ENCODE results near the gene HRH1. TPM values are rescaled to one million over a fixed set of nuclear protein-coding genes. Genes with fewer than 3 reads are reported as not detected.

The HRH1 gene
- total RNA-seq, 1 experiment from 2014 or later = 7.0 TPM

DNA sequence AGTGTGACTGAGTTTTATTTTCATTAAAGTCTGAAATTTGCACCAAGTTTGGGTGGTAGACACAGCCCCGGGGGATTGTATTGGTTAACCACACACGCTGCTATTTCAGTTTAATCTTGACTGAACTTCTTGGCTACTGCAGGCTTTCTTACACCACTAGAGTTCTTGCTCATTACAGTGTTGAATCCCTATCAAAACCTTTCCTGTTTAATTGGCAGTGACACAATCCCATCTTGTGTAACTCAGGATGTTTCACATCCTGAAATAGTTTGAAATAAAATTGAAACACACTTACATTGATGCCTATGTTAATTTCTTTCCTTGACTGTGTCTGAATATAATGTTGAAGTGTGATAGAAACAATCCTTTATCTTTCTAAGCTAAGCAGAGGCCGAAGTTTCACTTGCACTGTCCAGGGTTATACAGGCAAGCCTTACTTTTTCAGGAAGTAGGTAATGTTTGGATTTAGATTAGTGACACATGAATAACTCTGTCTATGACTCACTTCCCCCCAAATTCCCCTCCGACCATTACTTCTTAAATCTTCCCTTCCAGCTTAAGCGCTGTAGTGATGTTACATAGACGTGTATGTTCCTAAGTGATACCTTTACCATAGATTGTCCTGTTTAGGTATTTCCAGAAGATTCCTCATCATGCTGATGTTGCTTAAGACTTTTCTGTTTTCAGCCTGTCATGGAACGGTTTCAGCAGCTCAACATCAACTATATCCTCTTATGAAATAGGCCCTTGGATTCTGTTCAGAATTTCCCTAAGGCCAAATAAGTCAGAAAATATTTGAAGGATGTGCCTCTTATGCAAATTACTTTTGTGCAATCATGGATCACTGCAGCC lies 134.7 kb downstream of the HRH1 start (continued):
- TF ChIP-seq, protein P1, sequence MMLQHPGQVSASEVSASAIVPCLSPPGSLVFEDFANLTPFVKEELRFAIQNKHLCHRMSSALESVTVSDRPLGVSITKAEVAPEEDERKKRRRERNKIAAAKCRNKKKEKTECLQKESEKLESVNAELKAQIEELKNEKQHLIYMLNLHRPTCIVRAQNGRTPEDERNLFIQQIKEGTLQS (IDR thresholded peaks at IDR 0.05) = no peak

DNA sequence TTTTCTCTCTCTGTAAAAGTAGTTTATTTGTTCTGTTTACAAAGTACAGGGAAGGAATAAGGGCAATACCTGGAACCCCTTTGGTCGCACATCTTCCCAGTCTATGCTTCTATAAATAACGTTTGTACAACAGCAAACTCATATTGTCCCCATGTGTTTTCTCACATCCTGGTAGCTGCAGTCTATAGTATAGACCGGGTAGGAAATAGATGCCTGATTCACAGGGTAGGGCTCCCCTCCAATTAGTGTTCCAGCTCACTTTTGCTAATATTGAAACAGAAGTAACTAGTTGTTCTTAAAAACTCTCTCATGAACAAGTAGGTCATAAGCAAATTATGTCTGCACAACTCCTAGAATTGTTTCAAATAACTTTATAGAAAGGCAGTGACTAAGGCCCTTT lies 135.6 kb downstream of the HRH1 start:
- no peak overlapping the region for H3K9ac ChIP-seq (ENCODE audit: low read length)
- no peaks in the 10 kb centered on the region for H4K20me1 ChIP-seq (ENCODE audit: insufficient read depth)
- intact Hi-C loops (cut with micrococcal nuclease) = no loop called here
- no peak overlapping the region for H3K4me3 ChIP-seq (replicated peaks in 1 of 2; ENCODE audit: low read depth in 1 of 2, low read length in 2 of 2)
- ATAC-seq (no peak), DNase-seq (ENCODE audit: low read depth, low spot score) (no peak)
- no peaks in the 10 kb centered on the region for H3K27me3 ChIP-seq (ENCODE audit: insufficient read depth, low read length)
- peaks cover 16 to 44% of the 10 kb centered on the region in 2 experiments for H3K4me1 ChIP-seq (ENCODE audit: control insufficient read depth in 1 of 2, insufficient read depth in 2 of 2, low read length in 2 of 2)
- no peaks in the 10 kb centered on the region for H3K36me3 ChIP-seq (ENCODE audit: control insufficient read depth in 1 of 2, insufficient read depth in 2 of 2, low read length in 2 of 2)
- H3K9me2 ChIP-seq (ENCODE audit: insufficient read depth) = no peaks in the 10 kb centered on the region
- no peak overlapping the region for H3K4me2 ChIP-seq (ENCODE audit: low read length)
- POLR2A ChIA-PET = interaction anchor here (1.2 kb wide), 1 partner anchor 18 kb away, joined by 4 read pairs; the partner anchor contains the start of gene ATG7
- TF ChIP-seq CBX3 (IDR thresholded peaks at IDR 0.05; ENCODE audit: low read depth) = no peak
- RAD21 ChIA-PET (ENCODE audit: low non-redundant PET in 1 of 2, low total read pairs in 2 of 2, uncharacterized antibody in 2 of 2, unreplicated experiment in 2 of 2) = no interaction called here
- H3K9me3 ChIP-seq (ENCODE audit: control insufficient read depth in 1 of 2, insufficient read depth in 1 of 2, low read depth in 1 of 2, low read length in 2 of 2) = no peaks in the 10 kb centered on the region
- no peak overlapping the region for H3K27ac ChIP-seq (ENCODE audit: low read depth, low read length)
- BruUV-seq (replicated peaks) = no TSS peak
- CTCF ChIA-PET = no interaction called here
- no peak overlapping the region for H2AFZ ChIP-seq (ENCODE audit: low read depth, low read length, poor library complexity, severe bottlenecking)
- H3K79me2 ChIP-seq (ENCODE audit: insufficient read depth, low read length) = peaks cover 46% of the 10 kb centered on the region

DNA sequence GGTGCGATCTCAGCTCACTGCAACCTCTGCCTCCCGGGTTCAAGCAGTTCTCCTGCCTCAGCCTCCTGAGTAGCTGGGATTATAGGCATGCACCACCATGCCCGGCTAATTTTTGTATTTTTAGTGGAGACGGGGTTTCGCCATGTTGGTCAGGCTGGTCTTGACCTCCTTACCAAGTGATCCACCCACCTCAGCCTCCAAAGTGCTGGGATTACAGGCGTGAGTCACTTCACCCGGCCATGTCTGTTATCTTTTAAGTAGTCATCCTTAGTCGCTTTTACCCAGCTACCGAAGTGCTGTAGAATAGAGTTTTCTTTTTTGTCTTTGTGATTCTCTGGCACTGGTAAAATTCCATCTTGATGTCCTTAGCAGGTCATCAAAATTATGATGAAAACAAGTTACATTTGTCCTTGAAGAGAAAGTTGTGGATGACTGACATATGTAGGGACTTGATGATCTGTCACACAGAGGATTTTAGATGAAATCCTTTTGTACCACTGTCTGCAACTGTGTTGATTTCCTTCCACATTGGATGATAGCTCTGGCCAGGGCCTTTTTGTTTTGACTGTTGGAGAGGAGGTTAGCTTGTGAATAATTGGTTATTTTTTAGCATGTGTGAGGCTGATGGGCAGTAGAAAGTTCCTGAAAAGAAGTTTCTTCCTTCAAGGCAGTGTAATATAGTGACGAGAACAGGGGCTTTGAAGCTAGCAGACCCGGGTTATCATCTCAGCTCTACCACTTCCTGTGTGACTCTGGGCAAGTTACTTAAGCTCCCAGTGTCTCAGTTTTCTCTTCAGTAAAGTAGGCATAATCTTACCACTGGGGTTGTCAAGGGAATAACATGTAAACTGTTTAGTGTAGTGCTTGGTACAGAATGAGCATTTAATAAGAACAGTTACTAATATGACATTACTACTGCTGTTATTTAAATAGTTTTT lies 136.7 kb downstream of the HRH1 start:
- DNase-seq (ENCODE audit: low read depth, low spot score) (no peak), ATAC-seq (no peak)
- BruUV-seq (replicated peaks) = no TSS peak
- H3K36me3 ChIP-seq (ENCODE audit: control insufficient read depth in 1 of 2, insufficient read depth in 2 of 2, low read length in 2 of 2) = no peaks in the 10 kb centered on the region
- no peak overlapping the region for H3K9ac ChIP-seq (ENCODE audit: low read length)
- H3K27ac ChIP-seq (ENCODE audit: low read depth, low read length) = no peak overlapping the region
- no peak overlapping the region for H2AFZ ChIP-seq (ENCODE audit: low read depth, low read length, poor library complexity, severe bottlenecking)
- ChIA-PET RAD21 (ENCODE audit: low non-redundant PET in 1 of 2, low total read pairs in 2 of 2, uncharacterized antibody in 2 of 2, unreplicated experiment in 2 of 2) (no interaction called here), CTCF (no interaction called here), POLR2A (no interaction called here)
- H3K27me3 ChIP-seq (ENCODE audit: insufficient read depth, low read length) = no peaks in the 10 kb centered on the region
- no peak overlapping the region for H3K4me2 ChIP-seq (ENCODE audit: low read length)
- no peaks in the 10 kb centered on the region; the same call in 1 of the 2 replicates for H4K20me1 ChIP-seq (ENCODE audit: insufficient read depth)
- no peaks in the 10 kb centered on the region for H3K9me3 ChIP-seq (ENCODE audit: control insufficient read depth in 1 of 2, insufficient read depth in 1 of 2, low read depth in 1 of 2, low read length in 2 of 2)
- no peaks in the 10 kb centered on the region for H3K9me2 ChIP-seq (ENCODE audit: insufficient read depth)
- intact Hi-C loops (cut with micrococcal nuclease) = no loop called here
- H3K4me1 ChIP-seq (ENCODE audit: control insufficient read depth in 1 of 2, insufficient read depth in 2 of 2, low read length in 2 of 2) = peaks cover 16 to 44% of the 10 kb centered on the region in 2 experiments
- peaks cover 41% of the 10 kb centered on the region for H3K79me2 ChIP-seq (ENCODE audit: insufficient read depth, low read length)
- no peak overlapping the region for H3K4me3 ChIP-seq (replicated peaks in 1 of 2; ENCODE audit: low read depth in 1 of 2, low read length in 2 of 2)
- no peak for TF ChIP-seq EZH2phosphoT487 (IDR thresholded peaks at IDR 0.05; ENCODE audit: borderline replicate concordance)
- no peak for TF ChIP-seq POLR2AphosphoS5 (IDR thresholded peaks at IDR 0.05; ENCODE audit: low read depth, low read length)
- TF ChIP-seq CBX3 (IDR thresholded peaks at IDR 0.05; ENCODE audit: low read depth) = no peak
- TF ChIP-seq, protein P2, sequence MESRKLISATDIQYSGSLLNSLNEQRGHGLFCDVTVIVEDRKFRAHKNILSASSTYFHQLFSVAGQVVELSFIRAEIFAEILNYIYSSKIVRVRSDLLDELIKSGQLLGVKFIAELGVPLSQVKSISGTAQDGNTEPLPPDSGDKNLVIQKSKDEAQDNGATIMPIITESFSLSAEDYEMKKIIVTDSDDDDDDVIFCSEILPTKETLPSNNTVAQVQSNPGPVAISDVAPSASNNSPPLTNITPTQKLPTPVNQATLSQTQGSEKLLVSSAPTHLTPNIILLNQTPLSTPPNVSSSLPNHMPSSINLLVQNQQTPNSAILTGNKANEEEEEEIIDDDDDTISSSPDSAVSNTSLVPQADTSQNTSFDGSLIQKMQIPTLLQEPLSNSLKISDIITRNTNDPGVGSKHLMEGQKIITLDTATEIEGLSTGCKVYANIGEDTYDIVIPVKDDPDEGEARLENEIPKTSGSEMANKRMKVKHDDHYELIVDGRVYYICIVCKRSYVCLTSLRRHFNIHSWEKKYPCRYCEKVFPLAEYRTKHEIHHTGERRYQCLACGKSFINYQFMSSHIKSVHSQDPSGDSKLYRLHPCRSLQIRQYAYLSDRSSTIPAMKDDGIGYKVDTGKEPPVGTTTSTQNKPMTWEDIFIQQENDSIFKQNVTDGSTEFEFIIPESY (IDR thresholded peaks at IDR 0.05; ENCODE audit: extremely low read depth, insufficient replicate concordance, low read length) = no peak
- TF ChIP-seq SIN3A (IDR thresholded peaks at IDR 0.05; ENCODE audit: low read depth) = no peak
- no peak for TF ChIP-seq EGR1 (IDR thresholded peaks at IDR 0.05; ENCODE audit: low read depth)
- TF ChIP-seq YY1 (IDR thresholded peaks at IDR 0.05; ENCODE audit: extremely low read depth, insufficient replicate concordance, low read depth, low read length) = no peak
- TF ChIP-seq, protein P3, sequence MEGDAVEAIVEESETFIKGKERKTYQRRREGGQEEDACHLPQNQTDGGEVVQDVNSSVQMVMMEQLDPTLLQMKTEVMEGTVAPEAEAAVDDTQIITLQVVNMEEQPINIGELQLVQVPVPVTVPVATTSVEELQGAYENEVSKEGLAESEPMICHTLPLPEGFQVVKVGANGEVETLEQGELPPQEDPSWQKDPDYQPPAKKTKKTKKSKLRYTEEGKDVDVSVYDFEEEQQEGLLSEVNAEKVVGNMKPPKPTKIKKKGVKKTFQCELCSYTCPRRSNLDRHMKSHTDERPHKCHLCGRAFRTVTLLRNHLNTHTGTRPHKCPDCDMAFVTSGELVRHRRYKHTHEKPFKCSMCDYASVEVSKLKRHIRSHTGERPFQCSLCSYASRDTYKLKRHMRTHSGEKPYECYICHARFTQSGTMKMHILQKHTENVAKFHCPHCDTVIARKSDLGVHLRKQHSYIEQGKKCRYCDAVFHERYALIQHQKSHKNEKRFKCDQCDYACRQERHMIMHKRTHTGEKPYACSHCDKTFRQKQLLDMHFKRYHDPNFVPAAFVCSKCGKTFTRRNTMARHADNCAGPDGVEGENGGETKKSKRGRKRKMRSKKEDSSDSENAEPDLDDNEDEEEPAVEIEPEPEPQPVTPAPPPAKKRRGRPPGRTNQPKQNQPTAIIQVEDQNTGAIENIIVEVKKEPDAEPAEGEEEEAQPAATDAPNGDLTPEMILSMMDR (IDR thresholded peaks at IDR 0.05 in 2 of 3, conservative IDR thresholded peaks at IDR 0.05 in 1 of 3; ENCODE audit: borderline replicate concordance in 1 of 3, insufficient read depth in 1 of 3, low read depth in 2 of 3, low read length in 2 of 3) = no peak
- TF ChIP-seq CEBPB (IDR thresholded peaks at IDR 0.05; ENCODE audit: low read depth) = no peak

All from HCT116 (cell line).